H9 (cell line): ENCODE measurements around the gene AMACR. TPM values are rescaled to one million over a fixed set of nuclear protein-coding genes. Genes with fewer than 3 reads are reported as not detected.

Source experiments
- DNase-seq: peaks from one replicate; pipeline ENCODE4 v3.0.0-alpha.2; 2017
- H2AFZ ChIP-seq: one replicate; pipeline ENCODE4 v1.6.1; 2013; ENCODE audit warnings: mild to moderate bottlenecking, low read length, control low read depth, moderate library complexity
- H2AK5ac ChIP-seq: 2 replicates; pipeline ENCODE4 v1.6.1; 2013; ENCODE audit warnings: low read length, control low read depth, mixed read lengths; ENCODE audit not compliant: insufficient read length
- H2BK120ac ChIP-seq: one replicate; pipeline ENCODE4 v1.6.1; 2013; ENCODE audit warnings: low read depth, mild to moderate bottlenecking, low read length, control low read depth, inconsistent platforms; ENCODE audit not compliant: poor library complexity, severe bottlenecking
- H2BK12ac ChIP-seq: 2 replicates; pipeline ENCODE4 v1.6.1; 2013; ENCODE audit warnings: low read length, control low read depth, mixed read lengths, low read depth; ENCODE audit not compliant: insufficient read length
- H2BK15ac ChIP-seq: 2 replicates; pipeline ENCODE4 v1.6.1; 2013; ENCODE audit warnings: low read depth, low read length, control low read depth
- H2BK20ac ChIP-seq: one replicate; pipeline ENCODE4 v1.6.1; 2013; ENCODE audit warnings: low read depth, mild to moderate bottlenecking, low read length, control low read depth, inconsistent platforms; ENCODE audit not compliant: poor library complexity, severe bottlenecking
- H2BK5ac ChIP-seq: 2 replicates; pipeline ENCODE4 v1.6.1; 2013; ENCODE audit warnings: low read length, control low read depth, mixed read lengths; ENCODE audit not compliant: insufficient read length
- H3K14ac ChIP-seq: 2 replicates; pipeline ENCODE4 v1.6.1; 2013; ENCODE audit warnings: low read length, control low read depth; ENCODE audit not compliant: insufficient read depth
- H3K18ac ChIP-seq: 2 replicates; pipeline ENCODE4 v1.6.1; 2013; ENCODE audit warnings: low read depth, mild to moderate bottlenecking, mixed read lengths, low read length, control low read depth; ENCODE audit not compliant: insufficient read length
- H3K23ac ChIP-seq: 2 replicates; pipeline ENCODE4 v1.6.1; 2013; ENCODE audit warnings: low read length, control low read depth, mixed read lengths, low read depth; ENCODE audit not compliant: insufficient read length
- H3K23me2 ChIP-seq: 2 replicates; pipeline ENCODE4 v1.6.1; 2013; ENCODE audit warnings: low read depth, mild to moderate bottlenecking, mixed read lengths, low read length, control low read depth; ENCODE audit not compliant: insufficient read length, poor library complexity, severe bottlenecking
- H3K27ac ChIP-seq: 2 replicates; pipeline ENCODE4 v1.5.1; 2013; ENCODE audit warnings: low read length, control low read depth, mixed read lengths, low read depth; ENCODE audit not compliant: insufficient read length
- H3K27me3 ChIP-seq: 2 replicates; pipeline ENCODE4 v1.6.1; 2013; ENCODE audit warnings: low read length, control low read depth, inconsistent platforms; ENCODE audit not compliant: insufficient read depth
- H3K4ac ChIP-seq: 2 replicates; pipeline ENCODE4 v1.6.1; 2013; ENCODE audit warnings: low read depth, mild to moderate bottlenecking, control low read depth, inconsistent platforms, low read length, moderate library complexity
- H3K4me1 ChIP-seq: 2 replicates; pipeline ENCODE4 v1.6.1; 2013; ENCODE audit warnings: low read length, control low read depth, inconsistent platforms; ENCODE audit not compliant: insufficient read depth
- H3K4me2 ChIP-seq: 2 replicates; pipeline ENCODE4 v1.6.1; 2013; ENCODE audit warnings: low read length, control low read depth, mixed read lengths; ENCODE audit not compliant: insufficient read length, insufficient read depth
- H3K56ac ChIP-seq: 2 replicates; pipeline ENCODE4 v1.6.1; 2013; ENCODE audit warnings: low read depth, mild to moderate bottlenecking, mixed read lengths, low read length, control low read depth; ENCODE audit not compliant: insufficient read length
- H3K79me1 ChIP-seq: 2 replicates; pipeline ENCODE4 v1.6.1; 2013; ENCODE audit warnings: low read depth, mild to moderate bottlenecking, moderate library complexity, low read length, control low read depth, inconsistent platforms; ENCODE audit not compliant: insufficient read depth, poor library complexity, severe bottlenecking
- H3K79me2 ChIP-seq: 2 replicates; pipeline ENCODE4 v1.6.1; 2013; ENCODE audit warnings: low read length, control low read depth, inconsistent platforms; ENCODE audit not compliant: insufficient read depth
- H3K9ac ChIP-seq: 2 replicates; pipeline ENCODE4 v1.6.1; 2013; ENCODE audit warnings: low read length, control low read depth, mixed read lengths; ENCODE audit not compliant: insufficient read length; ENCODE audit errors: extremely low read depth
- H3K9me3 ChIP-seq: one replicate; pipeline ENCODE4 v1.6.1; 2013; ENCODE audit warnings: low read depth, low read length, inconsistent platforms; ENCODE audit not compliant: control insufficient read depth
- H3T11ph ChIP-seq: one replicate; pipeline ENCODE4 v1.6.1; 2013; ENCODE audit warnings: mild to moderate bottlenecking, low read length, control low read depth, inconsistent platforms
- H4K20me1 ChIP-seq: one replicate; pipeline ENCODE4 v1.6.1; 2013; ENCODE audit not compliant: control insufficient read depth, insufficient read length, insufficient read depth
- H4K5ac ChIP-seq: 2 replicates; pipeline ENCODE4 v1.6.1; 2013; ENCODE audit warnings: low read depth, mild to moderate bottlenecking, mixed read lengths, low read length, control low read depth; ENCODE audit not compliant: insufficient read length
- H4K8ac ChIP-seq: replicated peaks from 2 replicates; pipeline ENCODE4 v1.6.1; 2013; ENCODE audit warnings: low read length, control low read depth, mixed read lengths, low read depth; ENCODE audit not compliant: insufficient read length
- H4K91ac ChIP-seq: 2 replicates; pipeline ENCODE4 v1.6.1; 2013; ENCODE audit warnings: low read depth, mild to moderate bottlenecking, moderate library complexity, mixed read lengths, low read length, control low read depth; ENCODE audit not compliant: insufficient read length
- H3K27ac Mint-ChIP-seq, 3 experiments: 2 replicates in 2 of 3; 3 replicates in 1 of 3; pipeline ENCODE4 v1.8.0; 2020 to 2021; ENCODE audit warnings: mixed read lengths in 3 of 3, mild to moderate bottlenecking in 1 of 3, moderate library complexity in 1 of 3
- H3K27me3 Mint-ChIP-seq: 2 replicates; pipeline ENCODE4 v1.8.0; 2021; ENCODE audit warnings: low read depth, mild to moderate bottlenecking, moderate library complexity, mixed read lengths
- H3K36me3 Mint-ChIP-seq, 3 experiments: 2 replicates in 2 of 3; 3 replicates in 1 of 3; pipeline ENCODE4 v1.8.0; 2020 to 2021; ENCODE audit warnings: low read depth in 3 of 3, mixed read lengths in 3 of 3; ENCODE audit not compliant: insufficient read depth in 1 of 3
- H3K4me1 Mint-ChIP-seq, 2 experiments: 2 replicates each; pipeline ENCODE4 v1.8.0; 2020; ENCODE audit warnings: mixed read lengths in 2 of 2
- H3K4me3 Mint-ChIP-seq, 2 experiments: 2 replicates in 1 of 2; 3 replicates in 1 of 2; pipeline ENCODE4 v1.8.0; 2020 to 2021; ENCODE audit warnings: mild to moderate bottlenecking in 2 of 2, mixed read lengths in 2 of 2, moderate library complexity in 1 of 2
- H3K9me3 Mint-ChIP-seq, 2 experiments: 2 replicates in 1 of 2; 3 replicates in 1 of 2; pipeline ENCODE4 v1.8.0; 2020; ENCODE audit warnings: mild to moderate bottlenecking in 2 of 2, mixed read lengths in 2 of 2, moderate library complexity in 1 of 2
- WGBS: extraction: QIAGEN DNeasy Blood & Tissue Kit; methylation state at CpG from one replicate; pipeline ENCODE4 v1.1.7; 2013; ENCODE audit warnings: missing lambda C conversion rate, low lambda C conversion rate, mixed read lengths; ENCODE audit not compliant: insufficient read length; ENCODE audit errors: extremely low coverage; 5-methylcytosine and 5-hydroxymethylcytosine counted together
- total RNA-seq: library from RNA; stranded (reverse); gene quantifications from 2 replicates; pipeline ENCODE4 v1.2.1, GENCODE V29; 2021
- TF ChIP-seq, protein P1 (sequence below): fragments of 200-600 bp; sonication (generic); conservative IDR thresholded peaks from 3 replicates; pipeline ENCODE4 v1.8.0; 2021; ENCODE audit warnings: antibody characterized with exemption, mild to moderate bottlenecking

AMACR gene
- total RNA-seq, 1 experiment from 2014 or later, result 9.7 TPM

DNA sequence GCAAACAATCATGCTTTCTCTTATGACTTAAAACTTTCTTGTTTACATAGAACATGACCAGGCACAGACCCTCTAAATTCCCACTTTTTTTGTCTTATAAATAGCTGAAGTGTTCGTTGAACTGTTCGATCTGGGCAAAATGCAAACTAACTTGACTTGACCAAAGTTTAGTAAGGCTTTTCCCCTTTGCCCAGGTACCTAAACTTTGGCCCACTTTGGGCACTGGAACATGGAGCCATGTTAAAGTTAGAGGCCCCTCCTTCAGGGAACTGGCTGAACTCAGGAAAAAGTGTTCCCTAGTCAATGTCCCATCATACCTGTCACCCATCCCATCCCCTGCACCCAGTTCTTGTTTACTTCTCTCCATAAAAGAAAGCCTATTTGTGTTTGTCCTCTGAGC lies 9.4 kb upstream of the AMACR start:
- Histone ChIP-seq H3K4ac (no peak overlapping the region), H3K4me1 (no peaks in the 10 kb centered on the region), H3K9me3 (no peaks in the 10 kb centered on the region), H3K79me1 (no peaks in the 10 kb centered on the region), H2BK5ac (no peak overlapping the region), H4K91ac (no peak overlapping the region), H3K27ac (no peak overlapping the region), H4K20me1 (no peaks in the 10 kb centered on the region), H3K79me2 (no peaks in the 10 kb centered on the region), H2BK20ac (no peak overlapping the region), H3K56ac (no peak overlapping the region), H2AK5ac (no peak overlapping the region), H4K5ac (no peak overlapping the region), H3K4me2 (no peak overlapping the region), H3K18ac (no peak overlapping the region), H3K23ac (no peak overlapping the region), H3K27me3 (no peaks in the 10 kb centered on the region), H2AFZ (no peak overlapping the region), H3K23me2 (no peaks in the 10 kb centered on the region), H3T11ph (no peak overlapping the region), H2BK120ac (no peak overlapping the region), H2BK15ac (no peak overlapping the region), H3K14ac (no peak overlapping the region), H2BK12ac (no peak overlapping the region), H4K8ac (no peak overlapping the region), H3K9ac (no peak overlapping the region)
- no CpG with 5 or more reads among the region's 2 CpGs for WGBS
- no peaks in the 10 kb centered on the region for H3K9me3 Mint-ChIP-seq
- no peaks in the 10 kb centered on the region; a peak in 1 of 7 replicates for H3K36me3 Mint-ChIP-seq
- peaks cover 4 to 13% of the 10 kb centered on the region in 2 experiments; a peak in 2 of 4 replicates for H3K4me1 Mint-ChIP-seq
- DNase-seq, result no peak
- TF ChIP-seq, protein P1, sequence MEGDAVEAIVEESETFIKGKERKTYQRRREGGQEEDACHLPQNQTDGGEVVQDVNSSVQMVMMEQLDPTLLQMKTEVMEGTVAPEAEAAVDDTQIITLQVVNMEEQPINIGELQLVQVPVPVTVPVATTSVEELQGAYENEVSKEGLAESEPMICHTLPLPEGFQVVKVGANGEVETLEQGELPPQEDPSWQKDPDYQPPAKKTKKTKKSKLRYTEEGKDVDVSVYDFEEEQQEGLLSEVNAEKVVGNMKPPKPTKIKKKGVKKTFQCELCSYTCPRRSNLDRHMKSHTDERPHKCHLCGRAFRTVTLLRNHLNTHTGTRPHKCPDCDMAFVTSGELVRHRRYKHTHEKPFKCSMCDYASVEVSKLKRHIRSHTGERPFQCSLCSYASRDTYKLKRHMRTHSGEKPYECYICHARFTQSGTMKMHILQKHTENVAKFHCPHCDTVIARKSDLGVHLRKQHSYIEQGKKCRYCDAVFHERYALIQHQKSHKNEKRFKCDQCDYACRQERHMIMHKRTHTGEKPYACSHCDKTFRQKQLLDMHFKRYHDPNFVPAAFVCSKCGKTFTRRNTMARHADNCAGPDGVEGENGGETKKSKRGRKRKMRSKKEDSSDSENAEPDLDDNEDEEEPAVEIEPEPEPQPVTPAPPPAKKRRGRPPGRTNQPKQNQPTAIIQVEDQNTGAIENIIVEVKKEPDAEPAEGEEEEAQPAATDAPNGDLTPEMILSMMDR, result no peak
- no peak overlapping the region for H3K4me3 Mint-ChIP-seq
- no peak overlapping the region; a peak in 1 of 7 replicates for H3K27ac Mint-ChIP-seq
- H3K27me3 Mint-ChIP-seq, result no peaks in the 10 kb centered on the region
